Measurements from ENCODE around the gene BID.

GRCh38 chr22:17807578-17808410, 33.5 kb upstream of the BID start:
- TF ChIP-seq EZH2 (IDR thresholded peaks at IDR 0.05; ENCODE audit: borderline replicate concordance, low read length): no peak
- TF ChIP-seq, protein P1, sequence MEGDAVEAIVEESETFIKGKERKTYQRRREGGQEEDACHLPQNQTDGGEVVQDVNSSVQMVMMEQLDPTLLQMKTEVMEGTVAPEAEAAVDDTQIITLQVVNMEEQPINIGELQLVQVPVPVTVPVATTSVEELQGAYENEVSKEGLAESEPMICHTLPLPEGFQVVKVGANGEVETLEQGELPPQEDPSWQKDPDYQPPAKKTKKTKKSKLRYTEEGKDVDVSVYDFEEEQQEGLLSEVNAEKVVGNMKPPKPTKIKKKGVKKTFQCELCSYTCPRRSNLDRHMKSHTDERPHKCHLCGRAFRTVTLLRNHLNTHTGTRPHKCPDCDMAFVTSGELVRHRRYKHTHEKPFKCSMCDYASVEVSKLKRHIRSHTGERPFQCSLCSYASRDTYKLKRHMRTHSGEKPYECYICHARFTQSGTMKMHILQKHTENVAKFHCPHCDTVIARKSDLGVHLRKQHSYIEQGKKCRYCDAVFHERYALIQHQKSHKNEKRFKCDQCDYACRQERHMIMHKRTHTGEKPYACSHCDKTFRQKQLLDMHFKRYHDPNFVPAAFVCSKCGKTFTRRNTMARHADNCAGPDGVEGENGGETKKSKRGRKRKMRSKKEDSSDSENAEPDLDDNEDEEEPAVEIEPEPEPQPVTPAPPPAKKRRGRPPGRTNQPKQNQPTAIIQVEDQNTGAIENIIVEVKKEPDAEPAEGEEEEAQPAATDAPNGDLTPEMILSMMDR (IDR thresholded peaks at IDR 0.05; ENCODE audit: low read length): no peak
